GM23338 (cell line): ENCODE data around the gene ZCCHC18. TPM values are rescaled to one million over a fixed set of nuclear protein-coding genes. Genes with fewer than 3 reads are reported as not detected.

ENCODE experiments used
- ATAC-seq: fragments of 200-7000 bp; cut with Tn5 transposase; 3 replicates; pipeline ENCODE4 v1.9.1; 2020
- DNase-seq: peaks from one replicate; pipeline ENCODE4 v3.0.0-alpha.2; 2015; ENCODE audit warnings: low spot score
- H2AFZ ChIP-seq: fragments of 200-600 bp; sonication (generic); 2 replicates; pipeline ENCODE4 v1.8.0; 2016; ENCODE audit warnings: antibody characterized with exemption, mild to moderate bottlenecking, moderate library complexity
- H3F3A ChIP-seq: fragments of 200-600 bp; sonication (generic); replicated peaks from 2 replicates; pipeline ENCODE4 v1.8.0; 2017; ENCODE audit warnings: antibody characterized with exemption, mixed run types, low read depth
- H3K27ac ChIP-seq: fragments of 200-600 bp; sonication (generic); 2 replicates; pipeline ENCODE4 v1.6.1; 2016; ENCODE audit warnings: low read depth
- H3K27me3 ChIP-seq: fragments of 200-600 bp; sonication (generic); 2 replicates; pipeline ENCODE4 v1.8.0; 2016; ENCODE audit warnings: mild to moderate bottlenecking, mixed run types, moderate library complexity; ENCODE audit not compliant: insufficient read depth
- H3K36me3 ChIP-seq: fragments of 200-600 bp; sonication (generic); 2 replicates; pipeline ENCODE4 v1.8.0; 2016; ENCODE audit warnings: mild to moderate bottlenecking; ENCODE audit not compliant: insufficient read depth
- H3K4me1 ChIP-seq: fragments of 200-600 bp; sonication (generic); 2 replicates; pipeline ENCODE4 v1.8.0; 2016; ENCODE audit warnings: mild to moderate bottlenecking, moderate library complexity; ENCODE audit not compliant: insufficient read depth
- H3K4me2 ChIP-seq: fragments of 200-600 bp; sonication (generic); 2 replicates; pipeline ENCODE4 v1.7.1; 2017; ENCODE audit warnings: mixed run types
- H3K4me3 ChIP-seq: fragments of 200-600 bp; sonication (generic); 2 replicates; pipeline ENCODE4 v1.6.1; 2016; ENCODE audit warnings: mixed run types
- H3K79me2 ChIP-seq: fragments of 200-600 bp; sonication (generic); replicated peaks from 2 replicates; pipeline ENCODE4 v1.8.0; 2017; ENCODE audit warnings: mild to moderate bottlenecking; ENCODE audit not compliant: insufficient read depth
- H3K9me2 ChIP-seq: fragments of 200-600 bp; sonication (generic); 2 replicates; pipeline ENCODE4 v1.8.0; 2017; ENCODE audit not compliant: insufficient read depth
- H4K20me1 ChIP-seq: fragments of 200-600 bp; sonication (generic); replicated peaks from 2 replicates; pipeline ENCODE4 v1.8.0; 2017; ENCODE audit warnings: mild to moderate bottlenecking; ENCODE audit not compliant: insufficient read depth
- H3K27ac Mint-ChIP-seq: 2 replicates; pipeline ENCODE4 v1.8.0; 2020; ENCODE audit warnings: inconsistent platforms, mild to moderate bottlenecking, moderate library complexity, mixed read lengths
- H3K27me3 Mint-ChIP-seq: 3 replicates; pipeline ENCODE4 v1.8.0; 2022; ENCODE audit warnings: low read depth, mild to moderate bottlenecking, moderate library complexity, mixed read lengths, inconsistent platforms; ENCODE audit not compliant: insufficient read depth, poor library complexity
- H3K36me3 Mint-ChIP-seq: 3 replicates; pipeline ENCODE4 v1.8.0; 2021; ENCODE audit warnings: low read depth, mild to moderate bottlenecking, inconsistent platforms, moderate library complexity, mixed read lengths
- H3K4me1 Mint-ChIP-seq: 3 replicates; pipeline ENCODE4 v1.8.0; 2020; ENCODE audit warnings: mild to moderate bottlenecking, inconsistent platforms, mixed read lengths
- H3K4me3 Mint-ChIP-seq: 3 replicates; pipeline ENCODE4 v1.8.0; 2021; ENCODE audit warnings: moderate library complexity, mild to moderate bottlenecking, inconsistent platforms, mixed read lengths
- H3K9me3 Mint-ChIP-seq: 3 replicates; pipeline ENCODE4 v1.8.0; 2020; ENCODE audit warnings: moderate library complexity, mild to moderate bottlenecking, inconsistent platforms, mixed read lengths
- EZH2 ChIP-seq: fragments of 200-600 bp; sonication (generic); IDR thresholded peaks from one replicate; pipeline ENCODE4 v1.8.0; 2017; ENCODE audit warnings: antibody characterized with exemption, mild to moderate bottlenecking, low read depth; ENCODE audit not compliant: unreplicated experiment
- JUNB ChIP-seq: IDR thresholded peaks from one replicate; pipeline ENCODE4 v1.6.1; 2016; ENCODE audit warnings: antibody characterized with exemption; ENCODE audit not compliant: unreplicated experiment
- POLR2AphosphoS5 ChIP-seq: IDR thresholded peaks from 2 replicates; pipeline ENCODE4 v1.6.1; 2016; ENCODE audit warnings: antibody characterized with exemption, low read depth
- STAT1 ChIP-seq: IDR thresholded peaks from one replicate; pipeline ENCODE4 v1.6.1; 2016; ENCODE audit warnings: antibody characterized with exemption; ENCODE audit not compliant: unreplicated experiment
- polyA plus RNA-seq: library from polyadenylated mRNA; unstranded; fragments of >200 nt; fragmentation: Nextera tagmentation; extraction: Ambion mirVana; gene quantifications from 2 replicates; pipeline ENCODE4 v1.2.1, GENCODE V29; 2016
- total RNA-seq: library from RNA; depleted of rRNA; stranded (reverse); fragments of >200 nt; shearing (Covaris generic); gene quantifications from 2 replicates; pipeline ENCODE4 v1.2.3, GENCODE V29; 2014
- TF ChIP-seq, protein P1 (sequence below): fragments of 250-450 bp; sonication (Bioruptor Pico); IDR thresholded peaks from 2 replicates; pipeline ENCODE4 v1.5.0; 2020; ENCODE audit warnings: mild to moderate bottlenecking, moderate library complexity
- TF ChIP-seq, protein P2 (sequence below), 2 experiments: fragments of 200-600 bp in 1 of 2; sonication (generic) in 1 of 2; conservative IDR thresholded peaks; 2 replicates each; pipeline versions ENCODE4 v1.5.1 to v1.6.1; 2016 to 2017; ENCODE audit warnings: antibody characterized with exemption in 2 of 2, low read depth in 2 of 2, mild to moderate bottlenecking in 2 of 2, moderate library complexity in 1 of 2
- TF ChIP-seq, protein P3 (sequence below): IDR thresholded peaks from one replicate; pipeline ENCODE4 v1.6.1; 2018; ENCODE audit warnings: antibody characterized with exemption; ENCODE audit not compliant: unreplicated experiment

Gene ZCCHC18
- total and polyA plus RNA-seq, 2 experiments from 2014 or later, result 4.4 to 4.9 TPM

DNA sequence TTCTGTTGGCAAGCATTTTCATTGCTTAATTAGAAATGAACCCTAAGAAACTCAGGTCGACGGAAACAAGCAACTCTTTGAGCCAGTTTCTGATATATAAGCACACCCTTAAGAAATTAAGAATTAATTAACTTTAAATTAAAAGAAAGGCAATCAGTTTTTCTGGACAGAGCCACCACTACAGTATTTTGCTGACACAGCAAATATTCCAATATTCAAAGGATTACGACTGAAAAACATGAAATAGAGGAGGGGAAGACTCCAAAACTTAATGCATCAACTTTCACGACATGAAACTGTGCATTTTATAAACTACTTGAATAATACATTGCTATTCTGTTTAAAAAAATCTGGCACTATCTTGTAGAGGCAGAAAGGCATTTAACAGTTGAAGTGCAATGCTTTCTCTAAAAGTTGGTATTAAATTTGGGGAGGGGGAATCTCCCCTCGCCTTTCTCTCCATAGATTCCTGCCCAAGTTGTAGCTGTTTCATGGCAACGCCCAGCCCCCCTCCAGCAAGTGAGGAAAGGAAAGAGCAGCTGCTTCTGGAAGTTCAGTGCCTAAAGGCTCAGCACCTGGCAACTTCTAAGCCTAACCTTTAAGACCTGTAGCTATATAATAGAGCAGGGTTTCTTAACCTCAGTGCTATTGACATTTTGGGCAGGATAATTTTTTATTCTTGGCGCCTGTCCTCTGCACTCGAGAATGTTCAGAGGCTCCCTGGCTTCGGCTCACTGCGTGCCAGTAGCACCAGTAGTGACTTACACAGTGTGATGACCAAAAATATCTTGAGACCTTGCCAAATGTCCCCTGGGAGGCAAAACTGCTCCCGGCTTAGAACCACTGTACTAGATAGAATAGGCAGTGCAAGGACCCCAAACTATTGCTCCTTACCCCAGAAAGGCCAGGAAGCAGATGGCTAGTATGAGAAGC, 6.7 kb upstream of the ZCCHC18 start (continued):
- TF ChIP-seq, protein P1, sequence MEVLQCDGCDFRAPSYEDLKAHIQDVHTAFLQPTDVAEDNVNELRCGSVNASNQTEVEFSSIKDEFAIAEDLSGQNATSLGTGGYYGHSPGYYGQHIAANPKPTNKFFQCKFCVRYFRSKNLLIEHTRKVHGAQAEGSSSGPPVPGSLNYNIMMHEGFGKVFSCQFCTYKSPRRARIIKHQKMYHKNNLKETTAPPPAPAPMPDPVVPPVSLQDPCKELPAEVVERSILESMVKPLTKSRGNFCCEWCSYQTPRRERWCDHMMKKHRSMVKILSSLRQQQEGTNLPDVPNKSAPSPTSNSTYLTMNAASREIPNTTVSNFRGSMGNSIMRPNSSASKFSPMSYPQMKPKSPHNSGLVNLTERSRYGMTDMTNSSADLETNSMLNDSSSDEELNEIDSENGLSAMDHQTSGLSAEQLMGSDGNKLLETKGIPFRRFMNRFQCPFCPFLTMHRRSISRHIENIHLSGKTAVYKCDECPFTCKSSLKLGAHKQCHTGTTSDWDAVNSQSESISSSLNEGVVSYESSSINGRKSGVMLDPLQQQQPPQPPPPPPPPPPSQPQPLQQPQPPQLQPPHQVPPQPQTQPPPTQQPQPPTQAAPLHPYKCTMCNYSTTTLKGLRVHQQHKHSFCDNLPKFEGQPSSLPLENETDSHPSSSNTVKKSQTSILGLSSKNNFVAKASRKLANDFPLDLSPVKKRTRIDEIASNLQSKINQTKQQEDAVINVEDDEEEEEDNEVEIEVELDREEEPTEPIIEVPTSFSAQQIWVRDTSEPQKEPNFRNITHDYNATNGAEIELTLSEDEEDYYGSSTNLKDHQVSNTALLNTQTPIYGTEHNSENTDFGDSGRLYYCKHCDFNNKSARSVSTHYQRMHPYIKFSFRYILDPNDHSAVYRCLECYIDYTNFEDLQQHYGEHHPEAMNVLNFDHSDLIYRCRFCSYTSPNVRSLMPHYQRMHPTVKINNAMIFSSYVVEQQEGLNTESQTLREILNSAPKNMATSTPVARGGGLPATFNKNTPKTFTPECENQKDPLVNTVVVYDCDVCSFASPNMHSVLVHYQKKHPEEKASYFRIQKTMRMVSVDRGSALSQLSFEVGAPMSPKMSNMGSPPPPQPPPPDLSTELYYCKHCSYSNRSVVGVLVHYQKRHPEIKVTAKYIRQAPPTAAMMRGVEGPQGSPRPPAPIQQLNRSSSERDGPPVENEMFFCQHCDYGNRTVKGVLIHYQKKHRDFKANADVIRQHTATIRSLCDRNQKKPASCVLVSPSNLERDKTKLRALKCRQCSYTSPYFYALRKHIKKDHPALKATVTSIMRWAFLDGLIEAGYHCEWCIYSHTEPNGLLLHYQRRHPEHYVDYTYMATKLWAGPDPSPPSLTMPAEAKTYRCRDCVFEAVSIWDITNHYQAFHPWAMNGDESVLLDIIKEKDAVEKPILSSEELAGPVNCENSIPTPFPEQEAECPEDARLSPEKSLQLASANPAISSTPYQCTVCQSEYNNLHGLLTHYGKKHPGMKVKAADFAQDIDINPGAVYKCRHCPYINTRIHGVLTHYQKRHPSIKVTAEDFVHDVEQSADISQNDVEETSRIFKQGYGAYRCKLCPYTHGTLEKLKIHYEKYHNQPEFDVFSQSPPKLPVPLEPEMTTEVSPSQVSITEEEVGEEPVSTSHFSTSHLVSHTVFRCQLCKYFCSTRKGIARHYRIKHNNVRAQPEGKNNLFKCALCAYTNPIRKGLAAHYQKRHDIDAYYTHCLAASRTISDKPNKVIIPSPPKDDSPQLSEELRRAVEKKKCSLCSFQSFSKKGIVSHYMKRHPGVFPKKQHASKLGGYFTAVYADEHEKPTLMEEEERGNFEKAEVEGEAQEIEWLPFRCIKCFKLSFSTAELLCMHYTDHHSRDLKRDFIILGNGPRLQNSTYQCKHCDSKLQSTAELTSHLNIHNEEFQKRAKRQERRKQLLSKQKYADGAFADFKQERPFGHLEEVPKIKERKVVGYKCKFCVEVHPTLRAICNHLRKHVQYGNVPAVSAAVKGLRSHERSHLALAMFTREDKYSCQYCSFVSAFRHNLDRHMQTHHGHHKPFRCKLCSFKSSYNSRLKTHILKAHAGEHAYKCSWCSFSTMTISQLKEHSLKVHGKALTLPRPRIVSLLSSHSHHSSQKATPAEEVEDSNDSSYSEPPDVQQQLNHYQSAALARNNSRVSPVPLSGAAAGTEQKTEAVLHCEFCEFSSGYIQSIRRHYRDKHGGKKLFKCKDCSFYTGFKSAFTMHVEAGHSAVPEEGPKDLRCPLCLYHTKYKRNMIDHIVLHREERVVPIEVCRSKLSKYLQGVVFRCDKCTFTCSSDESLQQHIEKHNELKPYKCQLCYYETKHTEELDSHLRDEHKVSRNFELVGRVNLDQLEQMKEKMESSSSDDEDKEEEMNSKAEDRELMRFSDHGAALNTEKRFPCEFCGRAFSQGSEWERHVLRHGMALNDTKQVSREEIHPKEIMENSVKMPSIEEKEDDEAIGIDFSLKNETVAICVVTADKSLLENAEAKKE (CRISPR knock-in tag), result no peak
- TF ChIP-seq, protein P2, sequence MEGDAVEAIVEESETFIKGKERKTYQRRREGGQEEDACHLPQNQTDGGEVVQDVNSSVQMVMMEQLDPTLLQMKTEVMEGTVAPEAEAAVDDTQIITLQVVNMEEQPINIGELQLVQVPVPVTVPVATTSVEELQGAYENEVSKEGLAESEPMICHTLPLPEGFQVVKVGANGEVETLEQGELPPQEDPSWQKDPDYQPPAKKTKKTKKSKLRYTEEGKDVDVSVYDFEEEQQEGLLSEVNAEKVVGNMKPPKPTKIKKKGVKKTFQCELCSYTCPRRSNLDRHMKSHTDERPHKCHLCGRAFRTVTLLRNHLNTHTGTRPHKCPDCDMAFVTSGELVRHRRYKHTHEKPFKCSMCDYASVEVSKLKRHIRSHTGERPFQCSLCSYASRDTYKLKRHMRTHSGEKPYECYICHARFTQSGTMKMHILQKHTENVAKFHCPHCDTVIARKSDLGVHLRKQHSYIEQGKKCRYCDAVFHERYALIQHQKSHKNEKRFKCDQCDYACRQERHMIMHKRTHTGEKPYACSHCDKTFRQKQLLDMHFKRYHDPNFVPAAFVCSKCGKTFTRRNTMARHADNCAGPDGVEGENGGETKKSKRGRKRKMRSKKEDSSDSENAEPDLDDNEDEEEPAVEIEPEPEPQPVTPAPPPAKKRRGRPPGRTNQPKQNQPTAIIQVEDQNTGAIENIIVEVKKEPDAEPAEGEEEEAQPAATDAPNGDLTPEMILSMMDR (conservative IDR thresholded peaks at IDR 0.05; ENCODE audit: low read depth in 2 of 2), result no peak
- no peak for TF ChIP-seq EZH2
- TF ChIP-seq JUNB, result no peak

DNA sequence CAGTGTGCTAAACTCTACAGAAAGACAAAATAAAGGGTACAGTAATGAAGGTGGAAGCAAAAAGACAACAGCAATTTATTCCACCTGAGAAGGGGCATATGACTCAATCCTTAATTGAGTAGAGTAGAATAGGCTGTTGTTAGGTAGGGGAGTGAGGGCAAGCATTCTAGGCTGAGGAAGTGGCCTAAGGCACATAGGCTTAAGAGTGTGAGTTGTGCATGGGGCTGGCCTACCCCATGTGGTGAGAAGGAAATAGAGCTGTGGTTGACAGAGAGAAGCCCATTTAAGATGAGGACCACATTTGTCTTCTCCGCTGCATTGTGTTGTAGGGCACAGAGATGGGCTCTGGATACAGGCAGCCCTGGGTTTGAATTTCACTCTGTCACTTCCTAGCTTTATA, 3.4 kb upstream of the ZCCHC18 start:
- TF ChIP-seq POLR2AphosphoS5 (no peak), STAT1 (no peak)
- TF ChIP-seq, protein P3, sequence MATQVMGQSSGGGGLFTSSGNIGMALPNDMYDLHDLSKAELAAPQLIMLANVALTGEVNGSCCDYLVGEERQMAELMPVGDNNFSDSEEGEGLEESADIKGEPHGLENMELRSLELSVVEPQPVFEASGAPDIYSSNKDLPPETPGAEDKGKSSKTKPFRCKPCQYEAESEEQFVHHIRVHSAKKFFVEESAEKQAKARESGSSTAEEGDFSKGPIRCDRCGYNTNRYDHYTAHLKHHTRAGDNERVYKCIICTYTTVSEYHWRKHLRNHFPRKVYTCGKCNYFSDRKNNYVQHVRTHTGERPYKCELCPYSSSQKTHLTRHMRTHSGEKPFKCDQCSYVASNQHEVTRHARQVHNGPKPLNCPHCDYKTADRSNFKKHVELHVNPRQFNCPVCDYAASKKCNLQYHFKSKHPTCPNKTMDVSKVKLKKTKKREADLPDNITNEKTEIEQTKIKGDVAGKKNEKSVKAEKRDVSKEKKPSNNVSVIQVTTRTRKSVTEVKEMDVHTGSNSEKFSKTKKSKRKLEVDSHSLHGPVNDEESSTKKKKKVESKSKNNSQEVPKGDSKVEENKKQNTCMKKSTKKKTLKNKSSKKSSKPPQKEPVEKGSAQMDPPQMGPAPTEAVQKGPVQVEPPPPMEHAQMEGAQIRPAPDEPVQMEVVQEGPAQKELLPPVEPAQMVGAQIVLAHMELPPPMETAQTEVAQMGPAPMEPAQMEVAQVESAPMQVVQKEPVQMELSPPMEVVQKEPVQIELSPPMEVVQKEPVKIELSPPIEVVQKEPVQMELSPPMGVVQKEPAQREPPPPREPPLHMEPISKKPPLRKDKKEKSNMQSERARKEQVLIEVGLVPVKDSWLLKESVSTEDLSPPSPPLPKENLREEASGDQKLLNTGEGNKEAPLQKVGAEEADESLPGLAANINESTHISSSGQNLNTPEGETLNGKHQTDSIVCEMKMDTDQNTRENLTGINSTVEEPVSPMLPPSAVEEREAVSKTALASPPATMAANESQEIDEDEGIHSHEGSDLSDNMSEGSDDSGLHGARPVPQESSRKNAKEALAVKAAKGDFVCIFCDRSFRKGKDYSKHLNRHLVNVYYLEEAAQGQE, result no peak
- Mint-ChIP-seq H3K4me1 (peaks cover 12% of the 10 kb centered on the region; the same call in 2 of the 3 replicates), H3K27me3 (peaks cover 6% of the 10 kb centered on the region), H3K4me3 (no peak overlapping the region), H3K9me3 (no peaks in the 10 kb centered on the region), H3K36me3 (no peaks in the 10 kb centered on the region), H3K27ac (no peak overlapping the region)
- Histone ChIP-seq H4K20me1 (no peaks in the 10 kb centered on the region; the same call in 1 of the 2 replicates), H3K4me2 (no peak overlapping the region), H3K4me3 (no peak overlapping the region), H3F3A (no peaks in the 10 kb centered on the region), H2AFZ (no peak overlapping the region), H3K79me2 (no peaks in the 10 kb centered on the region), H3K4me1 (peaks cover 5% of the 10 kb centered on the region), H3K27me3 (no peaks in the 10 kb centered on the region), H3K9me2 (no peaks in the 10 kb centered on the region), H3K27ac (no peak overlapping the region), H3K36me3 (no peaks in the 10 kb centered on the region)
- ATAC-seq (no peak), DNase-seq (no peak)
